ENCODE results near the gene UNKL.

DNA sequence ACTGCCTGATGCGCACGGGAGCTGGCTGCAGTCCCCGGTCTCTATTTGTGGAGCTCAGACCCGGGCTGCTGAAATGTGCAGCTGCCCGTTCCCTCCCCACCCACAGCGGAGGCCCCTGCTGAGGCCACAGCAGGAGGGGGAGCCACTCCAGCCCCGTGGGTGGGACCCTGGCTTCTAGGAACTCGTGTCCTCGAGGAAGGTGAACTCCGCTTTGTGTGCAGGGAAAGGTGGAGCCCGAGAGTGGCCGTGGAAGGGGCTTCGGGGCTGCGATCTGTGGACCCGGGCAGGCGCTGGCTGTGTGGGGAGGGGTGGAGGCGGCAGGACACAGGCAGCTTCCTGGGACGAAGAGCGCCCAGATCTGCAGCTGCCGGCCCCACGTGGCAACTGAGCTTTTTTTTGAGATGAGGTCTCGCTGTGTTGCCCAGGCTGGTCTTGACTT, 26.9 kb upstream of the UNKL start:
- TF ChIP-seq, protein P1, sequence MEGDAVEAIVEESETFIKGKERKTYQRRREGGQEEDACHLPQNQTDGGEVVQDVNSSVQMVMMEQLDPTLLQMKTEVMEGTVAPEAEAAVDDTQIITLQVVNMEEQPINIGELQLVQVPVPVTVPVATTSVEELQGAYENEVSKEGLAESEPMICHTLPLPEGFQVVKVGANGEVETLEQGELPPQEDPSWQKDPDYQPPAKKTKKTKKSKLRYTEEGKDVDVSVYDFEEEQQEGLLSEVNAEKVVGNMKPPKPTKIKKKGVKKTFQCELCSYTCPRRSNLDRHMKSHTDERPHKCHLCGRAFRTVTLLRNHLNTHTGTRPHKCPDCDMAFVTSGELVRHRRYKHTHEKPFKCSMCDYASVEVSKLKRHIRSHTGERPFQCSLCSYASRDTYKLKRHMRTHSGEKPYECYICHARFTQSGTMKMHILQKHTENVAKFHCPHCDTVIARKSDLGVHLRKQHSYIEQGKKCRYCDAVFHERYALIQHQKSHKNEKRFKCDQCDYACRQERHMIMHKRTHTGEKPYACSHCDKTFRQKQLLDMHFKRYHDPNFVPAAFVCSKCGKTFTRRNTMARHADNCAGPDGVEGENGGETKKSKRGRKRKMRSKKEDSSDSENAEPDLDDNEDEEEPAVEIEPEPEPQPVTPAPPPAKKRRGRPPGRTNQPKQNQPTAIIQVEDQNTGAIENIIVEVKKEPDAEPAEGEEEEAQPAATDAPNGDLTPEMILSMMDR (IDR thresholded peaks at IDR 0.05; ENCODE audit: insufficient read depth, low read length, poor library complexity, severe bottlenecking): no peak
- TF ChIP-seq EZH2phosphoT487 (conservative IDR thresholded peaks at IDR 0.05; ENCODE audit: low read length): no peak
